Upper lobe of right lung (tissue), 1 donor: ENCODE measurements around the gene KCNQ2. TPM values are rescaled to one million over a fixed set of nuclear protein-coding genes. Genes with fewer than 3 reads are reported as not detected.
"Not testable (repeated sequence)": the region's sequence is repeated elsewhere in the genome, so short reads cannot be mapped to it uniquely, and the experiment has no call there.

Experiments used
- ATAC-seq: fragments of 200-7000 bp; cut with Tn5 transposase; one replicate; pipeline ENCODE4 v1.9.1; 2020; ENCODE audit warnings: mild to moderate bottlenecking, moderate library complexity
- DNase-seq: peaks from one replicate; pipeline ENCODE4 v3.0.0-alpha.2; 2020
- H3K27ac ChIP-seq: fragments of 200-600 bp; one replicate; pipeline ENCODE4 v1.8.0; 2022
- H3K27me3 ChIP-seq: fragments of 200-600 bp; one replicate; pipeline ENCODE4 v1.8.0; 2022; ENCODE audit warnings: mild to moderate bottlenecking
- H3K36me3 ChIP-seq: fragments of 200-600 bp; one replicate; pipeline ENCODE4 v1.8.0; 2022
- H3K4me1 ChIP-seq: fragments of 200-600 bp; one replicate; pipeline ENCODE4 v1.8.0; 2022
- H3K4me3 ChIP-seq: fragments of 200-600 bp; one replicate; pipeline ENCODE4 v1.8.0; 2022; ENCODE audit warnings: mild to moderate bottlenecking
- H3K9me3 ChIP-seq: fragments of 200-600 bp; one replicate; pipeline ENCODE4 v1.8.0; 2022
- intact Hi-C: fragments of 100-400 bp; cut with DNase I; formaldehyde crosslinking; loops from one replicate; pipeline ENCODE4 v1.11.0; 2022
- total RNA-seq: library from RNA; stranded (reverse); fragmentation: NEBNext Ultra II Directional; extraction: Animal tissue kit (Norgen Biotek cat#: 25700); gene quantifications from one replicate; pipeline ENCODE4 v1.2.1, GENCODE V29; 2021
- TF ChIP-seq, protein P1 (sequence below): fragments of 200-600 bp; IDR thresholded peaks from one replicate; pipeline ENCODE4 v1.8.0; 2022; ENCODE audit warnings: antibody characterized with exemption
- donor health status: DM: no; HTN: yes; CAD: no; lungs with severe emphysema.

The KCNQ2 gene
- total RNA-seq, 1 donor from 2014 or later, result not detected

DNA sequence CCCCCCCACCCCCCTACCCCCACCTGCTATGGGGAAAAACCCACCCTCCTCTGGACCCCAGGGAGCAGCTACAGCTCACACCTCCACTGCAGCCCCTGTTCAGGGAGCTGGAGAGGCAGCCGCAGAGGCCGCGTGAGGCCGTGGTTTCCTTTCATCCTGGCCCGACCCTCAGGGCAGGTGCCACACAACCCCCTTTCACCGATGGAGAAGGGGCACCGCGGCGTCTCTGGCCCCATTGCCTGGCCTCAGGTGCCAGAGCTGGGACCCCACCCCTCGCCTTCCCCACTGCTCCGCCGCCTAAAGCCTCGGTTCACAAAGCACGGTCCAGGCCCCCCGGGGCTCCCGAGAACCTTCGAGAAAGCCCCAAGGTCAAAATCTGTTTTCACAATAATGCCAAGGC lies 11.8 kb upstream of the KCNQ2 start:
- no peaks in the 10 kb centered on the region for H3K4me1 ChIP-seq
- H3K4me3 ChIP-seq, result no peak overlapping the region
- TF ChIP-seq, protein P1, sequence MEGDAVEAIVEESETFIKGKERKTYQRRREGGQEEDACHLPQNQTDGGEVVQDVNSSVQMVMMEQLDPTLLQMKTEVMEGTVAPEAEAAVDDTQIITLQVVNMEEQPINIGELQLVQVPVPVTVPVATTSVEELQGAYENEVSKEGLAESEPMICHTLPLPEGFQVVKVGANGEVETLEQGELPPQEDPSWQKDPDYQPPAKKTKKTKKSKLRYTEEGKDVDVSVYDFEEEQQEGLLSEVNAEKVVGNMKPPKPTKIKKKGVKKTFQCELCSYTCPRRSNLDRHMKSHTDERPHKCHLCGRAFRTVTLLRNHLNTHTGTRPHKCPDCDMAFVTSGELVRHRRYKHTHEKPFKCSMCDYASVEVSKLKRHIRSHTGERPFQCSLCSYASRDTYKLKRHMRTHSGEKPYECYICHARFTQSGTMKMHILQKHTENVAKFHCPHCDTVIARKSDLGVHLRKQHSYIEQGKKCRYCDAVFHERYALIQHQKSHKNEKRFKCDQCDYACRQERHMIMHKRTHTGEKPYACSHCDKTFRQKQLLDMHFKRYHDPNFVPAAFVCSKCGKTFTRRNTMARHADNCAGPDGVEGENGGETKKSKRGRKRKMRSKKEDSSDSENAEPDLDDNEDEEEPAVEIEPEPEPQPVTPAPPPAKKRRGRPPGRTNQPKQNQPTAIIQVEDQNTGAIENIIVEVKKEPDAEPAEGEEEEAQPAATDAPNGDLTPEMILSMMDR, result no peak
- H3K27me3 ChIP-seq, result peaks cover 42% of the 10 kb centered on the region
- no peak overlapping the region for H3K27ac ChIP-seq
- no peaks in the 10 kb centered on the region for H3K9me3 ChIP-seq
- DNase-seq, result no peak
- intact Hi-C loops, result no loop called here
- no peak for ATAC-seq
- H3K36me3 ChIP-seq, result no peaks in the 10 kb centered on the region

DNA sequence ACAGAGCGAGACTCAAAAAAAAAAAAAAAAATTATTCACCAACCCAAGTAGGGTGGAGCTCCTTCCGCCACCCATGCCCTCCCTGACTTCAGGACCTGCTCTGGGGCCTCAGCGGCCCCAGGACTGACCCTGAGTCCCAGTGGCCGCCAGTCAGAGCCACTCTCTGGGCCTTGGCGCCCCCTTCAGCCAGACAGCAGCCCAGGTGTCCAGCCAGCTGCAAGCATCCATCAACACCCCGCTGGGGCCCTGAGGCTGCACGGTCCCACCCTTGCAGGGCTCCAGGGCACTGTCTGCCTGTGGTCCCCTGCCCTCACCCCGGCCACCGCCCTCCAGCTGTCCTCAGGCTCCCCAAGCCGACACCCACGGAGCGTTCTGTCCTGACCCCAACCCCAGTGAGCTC lies 11.4 kb upstream of the KCNQ2 start:
- intact Hi-C loops, result no loop called here
- DNase-seq, result no peak
- ATAC-seq, result no peak

DNA sequence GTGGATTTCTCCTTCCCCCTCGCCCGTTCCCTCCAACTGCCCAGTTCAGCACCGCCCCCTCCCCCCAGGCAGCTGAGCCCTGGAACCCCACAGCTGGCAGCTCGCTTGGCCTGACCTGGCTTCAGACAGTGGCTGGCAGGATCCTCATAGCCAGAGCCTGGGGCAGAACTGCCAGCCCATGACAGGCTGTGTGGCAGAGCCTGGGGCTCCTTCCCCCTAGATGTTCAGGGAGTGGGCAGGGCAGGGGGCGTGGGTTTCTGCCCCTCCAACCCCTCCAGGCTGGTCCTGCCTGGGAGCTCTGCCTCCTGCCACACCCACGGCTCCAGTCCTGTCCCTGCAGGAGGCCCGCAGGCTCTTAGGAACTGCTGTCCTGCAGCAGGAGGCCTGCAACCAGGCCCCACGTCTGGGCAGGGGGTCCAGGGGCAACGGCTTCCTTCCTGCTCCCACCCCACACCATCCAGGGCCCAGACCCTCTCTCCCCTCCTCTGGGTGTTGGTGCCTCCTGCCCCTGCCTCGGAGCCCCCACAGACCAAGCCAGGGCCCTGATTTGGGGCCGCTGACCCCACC lies 9.6 kb upstream of the KCNQ2 start:
- no peak overlapping the region for H3K4me3 ChIP-seq
- H3K9me3 ChIP-seq, result no peaks in the 10 kb centered on the region
- no peak for ATAC-seq
- no peak for DNase-seq
- TF ChIP-seq, protein P1, result no peak
- H3K36me3 ChIP-seq, result no peaks in the 10 kb centered on the region
- peaks cover 45% of the 10 kb centered on the region for H3K27me3 ChIP-seq
- no peaks in the 10 kb centered on the region for H3K4me1 ChIP-seq
- intact Hi-C loops, result no loop called here
- H3K27ac ChIP-seq, result no peak overlapping the region

More for the DNA sequence above, 11.4 kb upstream of the KCNQ2 start:
- Histone ChIP-seq H3K9me3 (no peaks in the 10 kb centered on the region), H3K27me3 (peaks cover 42% of the 10 kb centered on the region), H3K4me3 (no peak overlapping the region), H3K4me1 (no peaks in the 10 kb centered on the region), H3K27ac (no peak overlapping the region), H3K36me3 (no peaks in the 10 kb centered on the region)
- TF ChIP-seq, protein P1, result no peak

DNA sequence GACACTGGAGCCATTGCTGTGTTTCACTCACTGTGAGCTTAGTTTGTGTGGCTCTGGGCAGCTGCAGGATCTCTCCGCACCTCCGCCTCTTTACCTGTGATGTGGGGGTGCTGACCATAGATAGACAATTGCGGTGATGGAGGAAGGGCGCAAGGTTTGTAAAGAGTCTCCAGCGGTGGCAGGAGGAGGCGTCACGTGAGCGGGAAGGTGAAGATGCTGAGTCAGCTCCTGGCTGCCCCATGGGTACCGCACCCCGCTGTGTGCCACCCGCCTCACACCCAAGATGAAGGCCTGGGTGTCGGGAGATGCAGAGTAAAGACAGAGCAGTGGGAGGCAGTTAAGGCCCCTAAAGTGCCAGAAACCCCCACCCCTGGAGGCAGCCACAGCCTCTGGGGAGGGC lies 9.0 kb upstream of the KCNQ2 start:
- ATAC-seq, result no peak
- no peak overlapping the region for H3K4me3 ChIP-seq
- no peaks in the 10 kb centered on the region for H3K36me3 ChIP-seq
- intact Hi-C loops, result no loop called here
- no peak overlapping the region for H3K27ac ChIP-seq
- no peaks in the 10 kb centered on the region for H3K4me1 ChIP-seq
- peaks cover 51% of the 10 kb centered on the region for H3K27me3 ChIP-seq
- TF ChIP-seq, protein P1, result no peak
- DNase-seq, result no peak
- H3K9me3 ChIP-seq, result no peaks in the 10 kb centered on the region

DNA sequence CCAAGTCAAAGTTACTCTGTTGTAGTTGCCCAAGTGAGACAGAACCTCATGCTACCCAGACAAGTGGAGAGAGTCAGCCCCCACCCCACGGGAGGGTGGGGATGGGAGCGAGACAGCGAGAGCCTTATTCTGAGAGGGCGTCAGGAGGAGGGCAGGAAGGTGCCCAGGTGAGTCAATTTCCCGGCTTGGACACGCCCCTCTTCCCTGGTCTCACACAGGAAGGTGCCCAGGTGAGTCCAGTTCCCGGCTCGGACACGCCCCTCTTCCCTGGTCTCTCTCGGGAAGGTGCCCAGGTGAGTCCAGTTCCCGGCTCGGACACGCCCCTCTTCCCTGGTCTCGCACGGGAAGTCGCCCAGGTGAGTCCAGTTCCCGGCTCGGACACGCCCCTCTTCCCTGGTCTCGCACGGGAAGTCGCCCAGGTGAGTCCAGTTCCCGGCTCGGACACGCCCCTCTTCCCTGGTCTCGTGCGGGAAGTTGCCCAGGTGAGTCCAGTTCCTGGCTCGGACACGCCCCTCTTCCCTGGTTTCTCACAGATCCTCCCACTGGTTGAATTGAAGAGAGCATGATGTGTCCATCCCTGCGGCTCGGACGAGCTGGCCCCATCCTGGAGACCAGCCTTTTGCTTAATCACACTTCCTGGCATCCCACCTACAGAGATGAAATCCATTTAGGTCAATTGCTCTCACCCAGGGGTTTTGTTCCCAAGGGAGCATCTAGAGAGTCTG lies 7.4 kb upstream of the KCNQ2 start:
- H3K27me3 ChIP-seq, result peaks cover 54% of the 10 kb centered on the region
- H3K4me3 ChIP-seq, DNase-seq, intact Hi-C loops, H3K9me3 ChIP-seq, H3K4me1 ChIP-seq, H3K36me3 ChIP-seq, H3K27ac ChIP-seq: not testable (repeated sequence)
- ATAC-seq, result peak; percentile 4
